HepG2 (cell line): ENCODE measurements around the gene BATF2.

Experiments
- CBFB ChIP-seq: sonication (generic); formaldehyde crosslinking; IDR thresholded peaks from 2 replicates; pipeline ENCODE4 v1.4.0; 2020; ENCODE audit warnings: missing genetic modification reagents
- FOXM1 ChIP-seq: sonication (generic); formaldehyde crosslinking; IDR thresholded peaks from 2 replicates; pipeline ENCODE4 v1.5.0; 2020; ENCODE audit warnings: missing genetic modification reagents
- NCOA1 ChIP-seq: sonication (generic); formaldehyde crosslinking; IDR thresholded peaks from 2 replicates; pipeline ENCODE4 v1.9.0; 2021; ENCODE audit warnings: missing genetic modification reagents
- NR2C2 ChIP-seq: sonication (generic); formaldehyde crosslinking; IDR thresholded peaks from 2 replicates; pipeline ENCODE4 v1.4.0; 2020; ENCODE audit warnings: missing genetic modification reagents, mild to moderate bottlenecking, moderate library complexity, borderline replicate concordance
- PHB2 ChIP-seq: fragments of 450-650 bp; IDR thresholded peaks from 2 replicates; pipeline ENCODE4 v1.6.1; 2018; ENCODE audit not compliant: partially characterized antibody
- POLR2AphosphoS5 ChIP-seq: IDR thresholded peaks from 2 replicates; pipeline ENCODE4 v1.6.1; 2012; ENCODE audit warnings: low read depth, low read length
- STAT5B ChIP-seq: sonication (generic); formaldehyde crosslinking; IDR thresholded peaks from 2 replicates; pipeline ENCODE4 v1.4.0; 2020; ENCODE audit warnings: missing genetic modification reagents
- TF ChIP-seq, protein P1 (sequence below): sonication (generic); formaldehyde crosslinking; IDR thresholded peaks from 2 replicates; pipeline ENCODE4 v1.4.0; 2020; ENCODE audit warnings: mild to moderate bottlenecking, missing genetic modification reagents
- TF ChIP-seq, protein P2 (sequence below): sonication (generic); formaldehyde crosslinking; IDR thresholded peaks from 2 replicates; pipeline ENCODE4 v1.4.0; 2020; ENCODE audit warnings: mild to moderate bottlenecking, missing genetic modification reagents
- TF ChIP-seq, protein P3 (sequence below): sonication (generic); formaldehyde crosslinking; IDR thresholded peaks from 2 replicates; pipeline ENCODE4 v1.8.1; 2023; ENCODE audit warnings: mild to moderate bottlenecking, missing genetic modification reagents

DNA sequence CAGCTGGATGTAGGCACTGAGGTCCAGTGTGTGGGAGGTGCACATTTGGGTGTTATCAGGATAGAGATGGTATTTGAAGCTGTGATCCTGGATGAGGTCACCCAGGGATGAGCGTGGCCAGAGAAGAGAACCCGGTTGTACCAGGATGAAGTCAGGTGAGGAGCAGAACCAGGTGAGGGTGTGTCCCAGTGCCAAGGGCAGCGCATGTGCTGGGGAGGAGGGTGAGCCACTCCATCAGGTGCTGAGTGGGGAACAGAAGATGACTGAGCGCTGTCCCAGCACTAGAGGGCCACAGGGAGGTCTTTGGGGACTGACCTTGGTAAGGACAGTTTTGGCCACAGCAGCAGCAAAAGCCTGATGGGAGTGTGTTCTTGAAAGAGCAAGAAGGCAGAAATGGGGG, 19.9 kb upstream of the BATF2 start:
- no peak for TF ChIP-seq STAT5B (CRISPR knock-in tag)
- TF ChIP-seq NCOA1 (CRISPR knock-in tag): no peak
- no peak for TF ChIP-seq POLR2AphosphoS5
- TF ChIP-seq, protein P1, sequence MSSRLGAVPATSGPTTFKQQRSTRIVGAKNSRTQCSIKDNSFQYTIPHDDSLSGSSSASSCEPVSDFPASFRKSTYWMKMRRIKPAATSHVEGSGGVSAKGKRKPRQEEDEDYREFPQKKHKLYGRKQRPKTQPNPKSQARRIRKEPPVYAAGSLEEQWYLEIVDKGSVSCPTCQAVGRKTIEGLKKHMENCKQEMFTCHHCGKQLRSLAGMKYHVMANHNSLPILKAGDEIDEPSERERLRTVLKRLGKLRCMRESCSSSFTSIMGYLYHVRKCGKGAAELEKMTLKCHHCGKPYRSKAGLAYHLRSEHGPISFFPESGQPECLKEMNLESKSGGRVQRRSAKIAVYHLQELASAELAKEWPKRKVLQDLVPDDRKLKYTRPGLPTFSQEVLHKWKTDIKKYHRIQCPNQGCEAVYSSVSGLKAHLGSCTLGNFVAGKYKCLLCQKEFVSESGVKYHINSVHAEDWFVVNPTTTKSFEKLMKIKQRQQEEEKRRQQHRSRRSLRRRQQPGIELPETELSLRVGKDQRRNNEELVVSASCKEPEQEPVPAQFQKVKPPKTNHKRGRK (CRISPR knock-in tag): no peak
- TF ChIP-seq PHB2: no peak
- TF ChIP-seq CBFB: no peak
- no peak for TF ChIP-seq NR2C2
- no peak for TF ChIP-seq FOXM1
- TF ChIP-seq, protein P2, sequence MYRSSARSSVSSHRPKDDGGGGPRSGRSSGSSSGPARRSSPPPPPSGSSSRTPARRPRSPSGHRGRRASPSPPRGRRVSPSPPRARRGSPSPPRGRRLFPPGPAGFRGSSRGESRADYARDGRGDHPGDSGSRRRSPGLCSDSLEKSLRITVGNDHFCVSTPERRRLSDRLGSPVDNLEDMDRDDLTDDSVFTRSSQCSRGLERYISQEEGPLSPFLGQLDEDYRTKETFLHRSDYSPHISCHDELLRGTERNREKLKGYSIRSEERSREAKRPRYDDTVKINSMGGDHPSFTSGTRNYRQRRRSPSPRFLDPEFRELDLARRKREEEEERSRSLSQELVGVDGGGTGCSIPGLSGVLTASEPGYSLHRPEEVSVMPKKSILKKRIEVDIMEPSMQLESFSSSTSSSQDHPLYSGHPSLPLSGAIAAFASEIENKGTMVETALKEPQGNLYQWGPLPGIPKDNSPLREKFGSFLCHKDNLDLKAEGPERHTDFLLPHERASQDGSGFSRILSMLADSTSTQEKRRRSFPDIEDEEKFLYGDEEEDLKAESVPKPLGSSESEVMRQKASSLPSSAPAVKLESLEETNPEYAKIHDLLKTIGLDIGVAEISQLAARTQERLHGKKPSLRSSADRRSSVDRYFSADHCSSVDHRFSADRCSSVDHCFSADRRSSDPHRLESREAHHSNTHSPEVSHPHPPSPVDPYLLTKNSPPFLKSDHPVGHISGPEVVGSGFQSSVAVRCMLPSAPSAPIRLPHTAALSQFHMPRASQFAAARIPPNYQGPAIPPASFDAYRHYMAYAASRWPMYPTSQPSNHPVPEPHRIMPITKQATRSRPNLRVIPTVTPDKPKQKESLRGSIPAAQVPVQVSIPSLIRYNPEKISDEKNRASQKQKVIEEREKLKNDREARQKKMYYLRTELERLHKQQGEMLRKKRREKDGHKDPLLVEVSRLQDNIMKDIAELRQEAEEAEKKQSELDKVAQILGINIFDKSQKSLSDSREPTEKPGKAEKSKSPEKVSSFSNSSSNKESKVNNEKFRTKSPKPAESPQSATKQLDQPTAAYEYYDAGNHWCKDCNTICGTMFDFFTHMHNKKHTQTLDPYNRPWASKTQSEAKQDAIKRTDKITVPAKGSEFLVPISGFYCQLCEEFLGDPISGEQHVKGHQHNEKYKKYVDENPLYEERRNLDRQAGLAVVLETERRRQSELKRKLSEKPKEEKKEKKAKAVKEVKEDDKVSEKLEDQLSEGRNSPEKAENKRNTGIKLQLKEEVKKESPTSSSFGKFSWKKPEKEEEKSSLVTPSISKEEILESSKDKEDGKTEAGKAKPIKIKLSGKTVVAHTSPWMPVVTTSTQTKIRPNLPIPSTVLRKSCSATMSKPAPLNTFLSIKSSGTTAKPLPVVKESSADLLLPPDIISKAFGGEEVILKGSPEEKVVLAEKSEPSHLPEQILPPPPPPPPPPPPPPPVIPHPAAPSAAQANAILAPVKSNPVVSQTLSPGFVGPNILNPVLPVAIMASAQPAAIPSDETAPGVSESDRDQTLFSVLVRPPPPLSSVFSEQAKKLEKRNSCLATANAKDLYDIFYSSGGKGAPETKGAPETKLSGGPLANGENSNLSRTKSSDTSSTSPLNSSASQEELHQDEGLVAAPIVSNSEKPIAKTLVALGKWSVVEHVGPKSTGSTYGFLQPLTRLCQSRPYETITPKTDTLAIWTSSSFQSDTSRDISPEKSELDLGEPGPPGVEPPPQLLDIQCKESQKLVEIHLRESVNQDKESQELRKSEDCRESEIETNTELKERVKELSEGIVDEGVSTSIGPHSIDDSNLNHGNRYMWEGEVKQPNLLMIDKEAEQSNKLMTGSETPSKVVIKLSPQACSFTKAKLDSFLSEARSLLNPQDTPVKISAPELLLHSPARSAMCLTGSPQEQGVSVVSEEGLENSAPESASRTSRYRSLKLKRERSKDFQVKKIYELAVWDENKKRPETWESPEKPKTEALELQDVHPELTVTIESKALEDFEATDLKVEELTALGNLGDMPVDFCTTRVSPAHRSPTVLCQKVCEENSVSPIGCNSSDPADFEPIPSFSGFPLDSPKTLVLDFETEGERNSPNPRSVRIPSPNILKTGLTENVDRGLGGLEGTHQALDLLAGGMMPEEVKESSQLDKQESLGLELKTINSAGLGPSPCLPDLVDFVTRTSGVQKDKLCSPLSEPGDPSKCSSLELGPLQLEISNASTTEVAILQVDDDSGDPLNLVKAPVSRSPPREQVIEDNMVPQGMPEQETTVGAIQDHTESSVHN (CRISPR knock-in tag): no peak
- TF ChIP-seq, protein P3, sequence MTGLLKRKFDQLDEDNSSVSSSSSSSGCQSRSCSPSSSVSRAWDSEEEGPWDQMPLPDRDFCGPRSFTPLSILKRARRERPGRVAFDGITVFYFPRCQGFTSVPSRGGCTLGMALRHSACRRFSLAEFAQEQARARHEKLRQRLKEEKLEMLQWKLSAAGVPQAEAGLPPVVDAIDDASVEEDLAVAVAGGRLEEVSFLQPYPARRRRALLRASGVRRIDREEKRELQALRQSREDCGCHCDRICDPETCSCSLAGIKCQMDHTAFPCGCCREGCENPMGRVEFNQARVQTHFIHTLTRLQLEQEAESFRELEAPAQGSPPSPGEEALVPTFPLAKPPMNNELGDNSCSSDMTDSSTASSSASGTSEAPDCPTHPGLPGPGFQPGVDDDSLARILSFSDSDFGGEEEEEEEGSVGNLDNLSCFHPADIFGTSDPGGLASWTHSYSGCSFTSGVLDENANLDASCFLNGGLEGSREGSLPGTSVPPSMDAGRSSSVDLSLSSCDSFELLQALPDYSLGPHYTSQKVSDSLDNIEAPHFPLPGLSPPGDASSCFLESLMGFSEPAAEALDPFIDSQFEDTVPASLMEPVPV (CRISPR knock-in tag): no peak
